IPS DF 4.7 (cell line): Measurements from ENCODE around the gene NSMF.

Experiments
- DNase-seq: peaks from one replicate; pipeline ENCODE4 v3.0.0-alpha.2; 2013; ENCODE audit warnings: low spot score; ENCODE audit errors: extremely low read depth

Gene NSMF, protein sequence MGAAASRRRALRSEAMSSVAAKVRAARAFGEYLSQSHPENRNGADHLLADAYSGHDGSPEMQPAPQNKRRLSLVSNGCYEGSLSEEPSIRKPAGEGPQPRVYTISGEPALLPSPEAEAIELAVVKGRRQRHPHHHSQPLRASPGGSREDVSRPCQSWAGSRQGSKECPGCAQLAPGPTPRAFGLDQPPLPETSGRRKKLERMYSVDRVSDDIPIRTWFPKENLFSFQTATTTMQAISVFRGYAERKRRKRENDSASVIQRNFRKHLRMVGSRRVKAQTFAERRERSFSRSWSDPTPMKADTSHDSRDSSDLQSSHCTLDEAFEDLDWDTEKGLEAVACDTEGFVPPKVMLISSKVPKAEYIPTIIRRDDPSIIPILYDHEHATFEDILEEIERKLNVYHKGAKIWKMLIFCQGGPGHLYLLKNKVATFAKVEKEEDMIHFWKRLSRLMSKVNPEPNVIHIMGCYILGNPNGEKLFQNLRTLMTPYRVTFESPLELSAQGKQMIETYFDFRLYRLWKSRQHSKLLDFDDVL

DNA sequence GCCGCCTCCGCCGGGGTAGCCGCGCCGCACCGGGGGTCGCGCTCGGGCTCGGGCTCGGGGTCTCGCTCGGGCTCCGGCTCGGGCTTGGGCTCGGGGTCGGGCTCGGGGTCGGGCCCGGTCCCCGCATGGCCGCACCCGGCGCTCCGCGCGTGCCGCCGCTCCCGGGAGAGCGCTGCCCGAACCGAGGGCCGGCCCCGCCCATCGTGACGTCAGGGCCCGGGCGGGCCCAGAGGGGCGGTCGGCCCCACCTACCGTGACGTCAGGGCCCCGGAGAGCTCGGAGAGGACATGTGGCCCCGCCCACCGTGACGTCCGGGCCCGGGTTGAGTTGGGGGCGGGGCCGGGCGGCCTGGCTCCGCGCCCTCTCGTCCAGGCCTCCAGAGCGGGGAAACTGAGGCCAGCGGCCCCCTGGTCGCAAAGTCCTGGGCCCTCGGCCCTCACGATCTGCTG, at the start of gene NSMF:
Gene NSMF (minus strand): TSS at position 183 of the 449 bp plus-strand sequence. CDS start 232 bp downstream, outside the sequence.
- no peak for DNase-seq

DNA sequence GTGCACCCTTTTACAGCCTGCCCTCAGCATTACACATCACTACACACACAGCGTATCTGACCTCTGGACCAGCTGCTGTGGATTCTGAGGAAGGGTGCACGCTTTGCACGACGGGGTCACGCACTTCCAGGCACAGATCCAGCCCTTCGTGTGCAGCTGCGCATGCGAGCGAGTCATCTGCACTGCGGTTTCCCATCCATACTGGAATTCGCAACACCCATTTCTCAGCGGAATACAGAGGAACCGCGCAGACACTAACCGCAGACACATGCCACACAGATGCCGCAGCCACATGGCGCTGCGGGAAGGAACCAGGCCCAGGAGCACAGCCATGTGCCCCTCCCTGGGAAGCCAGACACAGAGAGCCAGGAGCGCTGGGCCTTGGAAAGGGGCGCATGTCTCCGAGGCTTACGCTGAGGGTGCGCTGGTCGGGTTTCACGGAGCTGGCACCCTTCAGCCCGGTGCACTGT, 47.6 kb upstream of the NSMF start:
- no peak for DNase-seq

DNA sequence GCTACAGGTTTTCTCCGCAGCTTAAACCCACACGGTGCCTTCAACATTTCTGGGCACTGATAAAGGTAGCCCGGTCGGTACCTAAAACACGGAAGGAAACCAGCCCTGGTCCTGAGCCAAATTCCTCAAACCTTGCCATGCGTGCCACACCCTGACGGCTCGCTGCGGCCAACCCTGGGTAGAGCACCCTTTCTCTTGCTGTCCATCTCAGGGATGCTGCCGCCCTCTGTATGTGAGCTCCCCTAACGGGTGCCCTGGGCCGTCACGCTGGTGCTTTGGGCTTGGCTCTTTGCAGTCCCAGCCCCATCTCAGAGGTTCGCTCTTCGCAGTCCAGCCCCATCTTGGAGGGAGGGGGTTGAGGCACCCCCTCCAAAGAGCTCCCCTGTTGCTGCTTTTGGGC, 47.1 kb upstream of the NSMF start:
- DNase-seq, result no peak

DNA sequence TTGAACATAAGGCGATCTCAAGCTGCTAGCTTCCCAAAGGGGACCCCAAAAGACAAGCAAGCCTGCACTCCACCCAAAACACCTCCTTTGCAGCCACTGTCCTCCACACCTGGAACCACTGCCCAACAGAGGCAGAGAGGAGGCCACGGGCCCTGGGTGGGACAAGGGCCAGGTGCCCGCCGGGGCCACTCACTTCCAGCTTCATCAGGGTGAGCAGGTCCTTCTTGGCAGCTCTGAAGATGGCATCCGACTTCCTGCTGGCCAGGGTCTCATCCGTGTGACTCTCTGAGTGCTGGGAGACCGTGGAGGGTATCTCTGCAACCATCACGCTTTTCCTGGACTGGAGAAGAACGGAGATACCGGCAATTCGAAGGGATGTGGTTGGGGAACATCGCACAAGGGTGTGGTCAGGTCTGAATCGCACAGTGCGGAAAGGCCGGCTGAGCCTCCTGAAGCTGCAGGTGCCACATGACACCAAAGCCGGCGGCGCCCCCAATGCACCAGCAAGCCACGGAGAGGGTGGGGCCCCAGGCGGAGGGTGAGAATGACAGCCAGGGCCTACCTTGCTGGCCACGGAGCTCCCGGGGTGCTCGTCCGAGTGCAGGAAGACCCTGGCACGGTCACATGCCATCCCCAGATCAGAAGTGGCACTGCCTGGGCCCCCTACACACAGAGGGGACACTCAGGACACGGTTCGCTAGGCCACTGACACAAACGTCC, 46.4 kb upstream of the NSMF start:
- no peak for DNase-seq

DNA sequence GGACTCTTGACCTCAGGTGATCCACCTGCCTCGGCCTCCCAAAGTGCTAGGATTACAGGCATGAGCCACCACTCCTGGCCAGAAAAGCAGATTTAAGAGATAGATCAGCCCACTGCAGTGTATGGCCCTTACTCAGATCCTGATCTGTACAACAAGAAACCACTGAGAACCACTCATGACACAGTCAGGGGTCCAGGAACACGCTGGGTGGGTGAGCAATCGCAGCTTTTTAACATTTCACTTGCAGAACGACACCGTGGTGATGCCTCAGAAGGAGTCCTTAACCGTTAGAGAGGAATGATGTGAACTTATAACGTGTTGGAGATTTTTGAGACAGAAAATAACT, 45.3 kb upstream of the NSMF start:
- no peak for DNase-seq

DNA sequence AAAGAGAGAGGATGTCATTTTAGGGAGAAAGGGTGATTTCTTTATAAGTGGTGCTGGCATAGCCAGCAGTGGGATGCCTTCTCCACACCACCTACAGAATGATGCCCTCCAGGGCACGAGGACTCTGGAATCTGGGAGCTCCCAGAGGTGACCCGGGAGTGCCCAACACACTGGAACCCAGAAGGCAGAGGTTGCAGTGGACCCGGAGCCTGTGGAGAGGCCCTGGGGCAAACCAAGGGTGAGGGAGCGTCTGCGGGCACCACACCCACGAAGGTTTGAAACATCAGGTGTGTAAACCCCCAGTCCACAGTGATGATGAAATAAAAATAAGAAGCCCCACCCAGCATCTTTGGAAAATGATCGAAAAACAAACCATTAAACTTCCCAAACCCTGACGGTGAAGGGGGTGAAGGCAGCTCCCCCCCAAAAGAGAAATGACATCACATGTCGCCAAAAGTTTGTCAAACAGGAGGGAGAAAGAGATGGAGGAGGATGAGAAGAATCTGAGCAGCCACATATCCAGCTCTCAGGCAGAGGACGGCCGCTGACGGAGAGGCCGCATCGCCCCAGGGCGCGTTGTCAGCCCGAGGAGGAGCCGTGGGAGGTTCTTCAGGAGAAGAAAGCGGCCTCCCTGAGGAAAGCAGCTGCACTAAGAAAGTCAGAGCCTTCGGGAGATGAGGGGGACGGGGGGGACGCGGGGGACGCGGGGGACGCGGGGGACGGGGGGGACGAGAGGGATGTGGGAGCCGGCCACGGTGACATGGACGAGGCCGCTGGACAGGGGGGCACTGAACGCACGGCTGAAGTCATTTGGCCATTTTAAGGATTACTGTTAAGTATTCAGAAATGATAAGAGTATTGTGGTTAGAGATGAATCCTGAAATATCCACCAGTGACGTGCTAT, 43.1 kb upstream of the NSMF start:
- no peak for DNase-seq

DNA sequence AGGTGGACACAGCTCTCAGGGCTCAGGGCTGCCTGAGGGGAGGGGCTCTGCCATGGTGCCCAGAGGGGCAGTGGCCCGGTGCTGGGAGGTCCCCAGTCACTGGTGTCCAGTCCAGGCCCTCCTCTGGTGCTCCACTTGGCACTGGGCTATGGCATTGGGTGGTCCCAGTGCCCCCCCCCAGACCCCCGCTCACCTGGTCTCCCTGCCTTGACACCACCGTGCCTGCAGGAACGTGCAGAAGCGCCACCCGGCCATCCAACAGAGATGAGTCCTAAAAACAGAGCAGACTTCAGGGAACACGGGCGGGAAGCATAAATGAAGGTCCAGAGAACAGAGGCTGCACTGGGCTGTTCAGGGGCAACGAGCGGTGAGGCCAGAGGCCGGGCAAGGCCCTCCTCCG, 42.3 kb upstream of the NSMF start:
- DNase-seq, result no peak

DNA sequence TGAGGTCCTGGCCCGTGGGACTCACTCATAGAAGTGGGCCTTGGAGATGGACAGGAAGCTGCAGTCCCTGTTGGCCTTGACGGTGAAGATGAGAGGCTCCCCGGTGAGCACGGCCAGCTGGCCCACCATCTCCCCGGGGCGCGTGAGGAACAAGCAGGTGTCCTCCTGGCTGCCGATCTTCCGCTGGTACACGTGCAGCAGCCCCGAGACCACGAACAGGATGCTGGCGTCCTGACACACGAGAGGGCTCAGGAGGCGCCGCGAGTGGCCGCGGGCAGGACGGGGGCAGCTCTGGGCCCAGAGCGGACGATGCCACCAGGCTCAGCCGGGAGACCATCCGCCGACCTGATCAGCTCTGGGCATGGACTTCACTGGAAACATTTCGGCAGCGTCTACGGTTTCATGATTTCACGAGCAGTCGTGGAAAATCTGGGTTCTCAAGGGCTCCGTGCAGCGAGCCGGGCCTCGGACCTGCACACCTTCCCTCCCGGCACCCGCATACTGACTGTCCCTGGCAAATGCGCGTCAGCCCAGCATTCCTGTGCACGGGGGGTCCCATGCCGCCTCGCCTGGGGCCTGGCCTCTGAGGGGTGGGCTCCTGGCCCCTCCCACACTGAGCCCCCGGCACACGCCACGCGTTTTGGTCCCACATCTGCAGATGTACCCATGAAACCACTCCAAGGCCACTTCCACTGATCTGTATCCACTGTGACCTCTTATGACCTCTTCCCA, 41.7 kb upstream of the NSMF start:
- DNase-seq, result no peak

DNA sequence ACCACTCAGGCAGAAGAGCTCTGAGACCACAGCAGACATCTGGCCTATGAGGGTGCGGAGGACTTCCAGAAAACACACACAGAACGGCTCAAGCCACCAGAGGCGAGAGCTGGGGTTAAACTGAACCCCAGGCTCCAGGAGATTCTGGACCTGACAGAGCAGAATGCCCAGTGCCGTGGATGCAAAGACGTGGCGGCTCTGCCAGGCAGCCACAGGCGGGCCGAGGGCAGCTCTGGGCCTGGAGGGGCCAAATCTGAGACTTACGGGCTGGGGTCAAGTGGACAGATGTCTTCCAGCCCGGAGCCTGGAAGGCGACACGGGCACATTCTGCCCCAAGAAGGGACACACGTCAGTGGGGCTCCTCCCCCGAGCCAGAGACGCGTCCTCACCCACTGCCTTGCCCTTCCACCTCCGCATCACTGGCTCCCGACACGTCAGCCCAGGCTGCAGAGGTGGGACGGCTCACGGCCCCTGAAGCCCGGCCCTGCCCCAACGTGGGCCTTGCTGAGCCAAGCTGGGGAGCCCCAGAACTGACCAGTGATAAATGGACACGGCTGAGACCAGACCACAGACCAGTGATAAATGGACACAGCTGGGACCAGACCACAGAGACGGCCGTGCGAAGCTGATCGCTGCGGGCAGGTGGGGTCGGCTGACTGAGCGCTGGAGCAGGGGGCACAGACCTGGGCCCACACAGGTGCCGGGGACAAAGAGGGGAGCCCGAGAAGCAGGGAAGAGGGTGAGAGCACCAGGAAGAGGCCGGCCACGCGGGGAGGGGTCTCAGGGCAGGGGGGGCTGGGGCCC, 40.9 kb upstream of the NSMF start:
- no peak for DNase-seq

DNA sequence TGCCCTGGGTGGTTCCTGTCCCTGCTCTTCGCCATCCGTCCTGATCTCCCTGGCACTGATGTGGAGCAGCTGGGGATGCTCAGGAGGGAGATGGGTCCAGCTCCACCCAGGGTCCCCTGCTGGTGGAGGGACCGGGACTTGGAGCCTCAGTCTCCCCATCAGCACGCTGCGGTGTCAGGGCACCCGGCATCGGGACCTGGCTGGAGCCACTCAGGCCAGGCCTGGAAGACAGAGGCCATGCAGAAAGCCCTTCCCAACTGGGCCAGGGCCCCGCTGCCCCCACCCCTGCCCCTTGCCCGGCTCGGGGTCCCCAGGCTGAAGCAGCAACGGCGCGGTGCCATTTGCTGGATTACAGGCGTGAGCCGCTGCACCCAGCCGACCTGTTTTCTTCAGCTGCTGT, 40.3 kb upstream of the NSMF start:
- DNase-seq, result no peak

DNA sequence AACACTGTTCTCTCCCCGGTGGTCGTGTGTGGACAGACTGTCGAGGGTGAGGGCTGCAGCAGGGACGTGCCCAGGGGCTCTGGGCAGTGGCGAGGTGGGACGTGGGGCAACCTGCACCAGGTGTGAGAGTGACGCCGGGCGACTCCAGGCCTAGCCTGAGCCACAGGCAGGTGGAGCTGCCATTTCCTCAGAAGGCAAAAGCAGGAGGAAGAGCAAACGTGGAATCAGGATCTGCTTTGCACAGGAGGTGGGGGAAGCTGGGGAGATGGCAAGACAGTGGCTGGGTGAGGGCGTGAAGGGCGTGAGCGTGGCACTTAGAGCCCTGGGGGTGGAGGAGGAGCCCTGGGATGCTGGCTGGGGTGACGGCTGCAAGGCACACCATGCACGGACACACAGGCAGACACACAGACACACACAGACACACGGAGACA, 39.6 kb upstream of the NSMF start:
- DNase-seq, result no peak

DNA sequence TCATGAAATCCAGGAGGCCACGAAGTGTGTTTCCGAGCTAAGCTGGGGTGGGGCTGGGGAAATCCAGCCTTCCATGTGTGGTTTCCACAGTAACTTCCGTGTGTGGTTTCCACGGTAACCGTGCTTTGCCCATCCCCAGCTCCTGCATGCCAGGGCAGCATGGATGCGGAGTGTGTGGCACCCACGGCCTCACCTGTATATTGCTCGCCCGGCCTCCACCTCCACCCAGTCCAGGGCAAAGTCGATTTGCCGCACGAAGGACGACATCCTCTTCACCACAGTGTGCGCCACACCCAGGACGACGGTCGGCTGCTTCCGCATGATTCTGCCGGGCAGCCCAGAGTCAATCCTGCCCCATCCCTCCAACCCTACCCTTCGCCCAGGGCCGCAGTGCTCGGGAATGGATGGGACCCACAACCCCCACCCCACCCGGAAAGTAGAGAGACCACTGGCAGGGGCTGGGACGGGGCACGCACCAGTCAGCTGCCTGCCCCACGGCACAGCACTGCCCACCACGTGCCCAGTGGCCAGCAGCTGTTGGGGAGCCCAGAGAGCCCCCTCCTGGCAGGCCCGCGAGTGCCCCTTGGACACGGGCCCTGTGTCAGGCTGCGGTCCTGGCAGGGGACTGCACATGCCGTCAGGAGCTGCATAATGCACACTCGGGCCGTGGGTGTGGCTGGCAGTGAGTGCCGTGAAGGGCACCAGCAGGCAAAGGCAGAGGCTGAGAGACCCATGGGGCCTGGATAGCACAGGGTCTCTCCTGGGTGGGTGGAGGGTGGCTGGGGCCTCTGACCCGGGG, 39.0 kb upstream of the NSMF start:
- no peak for DNase-seq

DNA sequence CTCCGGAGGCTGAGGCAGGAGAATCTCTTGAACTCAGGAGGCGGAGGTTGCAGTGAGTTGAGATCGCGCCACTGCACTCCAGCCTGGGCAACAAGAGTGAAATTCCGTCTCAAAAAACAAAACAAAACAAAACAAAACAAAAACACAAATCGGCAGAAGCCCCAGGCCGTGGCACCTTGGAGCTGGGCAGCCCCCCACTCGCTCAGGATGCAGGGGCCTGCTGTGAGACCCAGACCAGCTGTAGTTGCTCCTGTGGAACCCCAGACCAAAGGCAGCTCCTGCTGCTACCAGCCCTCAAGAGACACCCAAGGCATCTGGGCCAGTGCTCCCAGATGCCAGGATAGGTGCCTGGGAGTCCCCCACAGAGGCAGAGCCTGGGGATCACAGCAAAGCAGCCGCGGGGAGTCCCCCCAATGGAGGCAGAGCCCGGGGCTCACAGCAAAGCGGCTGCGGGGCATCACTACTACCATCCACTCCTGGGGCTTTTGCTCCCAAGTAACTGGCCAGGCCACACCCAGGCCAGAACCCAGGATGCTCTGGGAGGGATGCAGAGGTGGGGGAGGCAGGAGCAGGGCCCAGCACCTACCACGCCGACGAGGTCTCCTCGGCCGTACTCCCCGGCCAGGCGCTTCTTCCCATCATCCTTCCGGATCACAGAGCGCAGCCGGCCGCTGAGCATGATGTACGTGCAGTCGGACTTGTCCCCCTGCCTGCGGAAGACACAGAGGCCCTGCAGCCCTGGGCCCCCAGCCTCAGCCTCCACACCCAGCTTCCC, 37.7 kb upstream of the NSMF start:
- DNase-seq, result no peak

DNA sequence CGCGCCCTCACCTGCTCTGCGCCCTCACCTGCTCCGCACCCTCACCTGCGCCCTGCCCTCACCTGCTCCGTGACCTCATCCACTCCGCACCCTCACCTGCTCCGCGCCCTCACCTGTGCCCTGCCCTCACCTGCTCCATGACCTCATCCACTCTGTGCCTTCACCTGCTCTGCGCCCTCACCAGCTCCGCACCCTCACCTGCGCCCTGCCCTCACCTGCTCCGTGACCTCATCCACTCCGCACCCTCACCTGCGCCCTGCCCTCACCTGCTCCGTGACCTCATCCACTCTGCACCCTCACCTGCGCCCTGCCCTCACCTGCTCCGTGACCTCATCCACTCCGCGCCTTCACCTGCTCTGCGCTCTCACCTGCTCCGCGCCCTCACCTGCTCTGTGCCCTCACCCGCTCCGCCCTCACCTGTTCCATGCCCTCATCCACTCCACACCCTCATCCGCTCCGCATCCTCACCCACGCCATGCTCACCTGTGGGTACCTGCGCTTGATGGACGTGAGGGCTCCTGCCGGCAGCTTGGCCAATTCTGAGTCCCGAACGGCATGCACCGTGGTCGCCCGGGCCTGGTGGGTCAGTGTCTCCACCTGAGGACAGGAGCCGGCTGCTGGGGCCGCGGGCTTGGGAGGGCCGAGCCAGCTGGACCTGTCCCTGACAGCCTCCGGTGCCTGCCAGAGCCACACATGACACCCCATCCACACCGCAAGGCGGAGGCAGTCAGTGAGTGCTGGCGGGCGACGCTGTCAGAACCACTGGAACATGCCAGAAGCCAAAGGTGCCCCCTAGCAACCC, 35.6 kb upstream of the NSMF start:
- no peak for DNase-seq

DNA sequence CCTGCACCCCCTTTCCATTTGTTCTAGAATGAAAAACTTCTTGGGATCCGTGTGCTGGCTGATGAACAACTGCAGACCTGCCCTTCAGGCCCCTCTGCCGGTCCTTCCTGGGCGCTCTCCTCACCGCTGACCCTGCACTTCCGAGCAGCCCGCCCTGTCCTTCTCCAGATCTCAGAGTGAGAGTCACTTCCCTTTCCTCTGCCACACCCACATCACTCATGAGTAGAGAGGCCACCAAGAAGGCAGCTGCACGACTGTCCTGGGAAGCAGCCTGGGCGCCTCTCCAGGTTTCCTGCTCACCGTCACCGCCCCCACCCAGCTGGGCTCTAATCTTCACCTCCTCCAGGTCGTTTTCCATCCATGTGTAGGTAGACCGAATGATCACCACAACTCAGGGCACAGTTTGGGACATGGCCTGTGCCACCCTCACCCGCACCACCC, 35.0 kb upstream of the NSMF start:
- no peak for DNase-seq

DNA sequence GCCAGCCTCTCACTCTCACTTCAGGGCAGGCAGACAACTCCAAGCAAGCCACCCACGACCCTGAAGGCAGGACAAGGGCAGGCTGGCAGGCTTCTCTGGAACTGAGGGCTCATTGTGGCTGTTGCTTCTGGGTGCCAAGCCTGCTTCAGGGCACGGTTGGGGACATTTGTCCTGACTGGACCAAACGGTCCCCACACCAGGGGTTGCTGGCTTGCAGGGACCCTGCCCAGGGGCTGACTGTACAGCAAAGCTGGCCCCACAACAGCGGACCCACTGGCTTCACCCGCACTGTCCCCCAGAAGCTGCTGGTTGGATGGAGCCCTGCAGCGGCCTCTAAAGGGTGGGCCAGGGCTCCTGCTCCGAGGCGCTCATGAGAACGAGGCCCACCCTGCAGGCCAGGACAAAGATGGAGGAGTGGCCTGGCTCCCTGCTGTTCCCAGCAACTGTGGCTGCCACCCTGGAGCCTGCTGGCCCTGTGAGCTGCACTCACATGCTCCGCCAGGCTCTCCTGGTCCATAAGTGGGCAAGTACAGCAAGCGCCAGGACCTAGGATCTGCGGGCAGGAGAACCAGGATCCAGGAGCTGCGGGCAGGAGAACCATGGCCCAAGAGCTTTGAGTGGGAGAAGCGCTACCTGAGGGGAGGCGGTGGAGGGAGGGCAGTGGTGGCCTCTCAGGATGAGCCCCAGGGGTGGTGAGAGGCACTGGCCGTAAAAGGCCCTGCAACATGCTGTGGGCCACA, 34.4 kb upstream of the NSMF start:
- DNase-seq, result no peak
